Nephron (organoid): ENCODE data around the gene ETV3L.
"Not testable (repeated sequence)": the region's sequence is repeated elsewhere in the genome, so short reads cannot be mapped to it uniquely, and the experiment has no call there.

Source experiments
- H3K27ac Mint-ChIP-seq, 3 experiments: 2 replicates each; pipeline ENCODE4 v1.8.0; 2020; ENCODE audit warnings: mixed read lengths in 3 of 3, mild to moderate bottlenecking in 2 of 3, moderate library complexity in 1 of 3
- H3K27me3 Mint-ChIP-seq: 2 replicates; pipeline ENCODE4 v1.8.0; 2021; ENCODE audit warnings: low read depth, mild to moderate bottlenecking, moderate library complexity, mixed read lengths
- H3K36me3 Mint-ChIP-seq: 2 replicates; pipeline ENCODE4 v1.8.0; 2020; ENCODE audit warnings: low read depth, mixed read lengths
- H3K4me1 Mint-ChIP-seq: 2 replicates; pipeline ENCODE4 v1.8.0; 2020; ENCODE audit warnings: mixed read lengths
- H3K4me3 Mint-ChIP-seq, 3 experiments: 2 replicates each; pipeline ENCODE4 v1.8.0; 2020; ENCODE audit warnings: mild to moderate bottlenecking in 3 of 3, mixed read lengths in 3 of 3, moderate library complexity in 2 of 3
- H3K9me3 Mint-ChIP-seq: 2 replicates; pipeline ENCODE4 v1.8.0; 2020; ENCODE audit warnings: mixed read lengths
- CTCF ChIP-seq, 3 experiments: fragments of 200-600 bp; sonication (generic); IDR thresholded peaks; one replicate each; pipeline ENCODE4 v1.5.0; 2021; ENCODE audit warnings: antibody characterized with exemption in 3 of 3; ENCODE audit not compliant: unreplicated experiment in 3 of 3

Gene ETV3L

GRCh38 chr1:157056269-157056668 lies 43.3 kb downstream of the ETV3L start:
- peaks cover 4% of the 10 kb centered on the region for H3K27me3 Mint-ChIP-seq
- H3K4me3 Mint-ChIP-seq: no peak overlapping the region

GRCh38 chr1:157055729-157056128 lies 43.9 kb downstream of the ETV3L start:
- H3K4me3 Mint-ChIP-seq, H3K4me1 Mint-ChIP-seq, H3K36me3 Mint-ChIP-seq, H3K27ac Mint-ChIP-seq, H3K9me3 Mint-ChIP-seq, H3K27me3 Mint-ChIP-seq: not testable (repeated sequence)

More at GRCh38 chr1:157056269-157056668, 43.3 kb downstream of the ETV3L start:
- peaks cover 6% of the 10 kb centered on the region for H3K9me3 Mint-ChIP-seq
- TF ChIP-seq CTCF (IDR thresholded peaks at IDR 0.05; ENCODE audit: unreplicated experiment in 3 of 3): no peak
- no peaks in the 10 kb centered on the region for H3K36me3 Mint-ChIP-seq
- H3K27ac Mint-ChIP-seq: no peak overlapping the region
- H3K4me1 Mint-ChIP-seq: no peaks in the 10 kb centered on the region

GRCh38 chr1:157050836-157051235 lies 48.8 kb downstream of the ETV3L start:
- peaks cover 5% of the 10 kb centered on the region for H3K9me3 Mint-ChIP-seq
- H3K27ac Mint-ChIP-seq: no peak overlapping the region
- no peak overlapping the region for H3K4me3 Mint-ChIP-seq
- peaks cover 5% of the 10 kb centered on the region for H3K4me1 Mint-ChIP-seq
- peaks cover 11% of the 10 kb centered on the region for H3K27me3 Mint-ChIP-seq
- no peak for TF ChIP-seq CTCF (IDR thresholded peaks at IDR 0.05; ENCODE audit: unreplicated experiment in 3 of 3)
- no peaks in the 10 kb centered on the region for H3K36me3 Mint-ChIP-seq

- peaks cover 1% of the 10 kb centered on the region for H3K36me3 Mint-ChIP-seq
- no peak for TF ChIP-seq CTCF (IDR thresholded peaks at IDR 0.05; ENCODE audit: unreplicated experiment in 3 of 3)
- H3K27me3 Mint-ChIP-seq: peaks cover 7% of the 10 kb centered on the region
- H3K9me3 Mint-ChIP-seq: peaks cover 5% of the 10 kb centered on the region
- peaks cover 37% of the 10 kb centered on the region for H3K4me1 Mint-ChIP-seq
- H3K4me3 Mint-ChIP-seq: peak overlapping the region; percentile 73 to 98 (median 80)
- peak overlapping the region; percentile 90 to 99 (median 99) for H3K27ac Mint-ChIP-seq
These were observed 52.6 kb downstream of the ETV3L start for GRCh38 chr1:157047062-157047410.

GRCh38 chr1:157045250-157046218 lies 54.1 kb downstream of the ETV3L start, which contains the start of gene ARHGEF11:
ARHGEF11 (minus strand) TSS chr1:157045742; CDS start chr1:157044330, 1,412 bp downstream.
- Mint-ChIP-seq H3K36me3 (peaks cover 5% of the 10 kb centered on the region), H3K4me3 (peak within 1 kb of the TSS; percentile 94 to 99 (median 98)), H3K9me3 (peaks cover 2% of the 10 kb centered on the region), H3K27me3 (peaks cover 7% of the 10 kb centered on the region), H3K4me1 (peaks cover 46% of the 10 kb centered on the region), H3K27ac (peak within 1 kb of the TSS; percentile 99)
- TF ChIP-seq CTCF (IDR thresholded peaks at IDR 0.05; ENCODE audit: unreplicated experiment in 3 of 3): no peak

GRCh38 chr1:157044326-157044725 lies 55.3 kb downstream of the ETV3L start:
- Mint-ChIP-seq H3K27ac (peak overlapping the region; percentile 66 to 99 (median 78)), H3K4me1 (peaks cover 51% of the 10 kb centered on the region), H3K4me3 (peak overlapping the region; percentile 93 to 94 (median 93)), H3K9me3 (no peaks in the 10 kb centered on the region), H3K27me3 (peaks cover 1% of the 10 kb centered on the region), H3K36me3 (peaks cover 5% of the 10 kb centered on the region)
- no peak for TF ChIP-seq CTCF (IDR thresholded peaks at IDR 0.05; ENCODE audit: unreplicated experiment in 3 of 3)
